Measurements from ENCODE around the gene C12orf42. TPM values are rescaled to one million over a fixed set of nuclear protein-coding genes. Genes with fewer than 3 reads are reported as not detected.

The C12orf42 gene
- total RNA-seq, 2 donors from 2014 or later, result not detected

- Histone ChIP-seq H3K27ac (no peak overlapping the region), H3K27me3 (no peaks in the 10 kb centered on the region), H3K4me1 (no peaks in the 10 kb centered on the region), H3K9me3 (no peaks in the 10 kb centered on the region), H3K36me3 (no peaks in the 10 kb centered on the region), H3K4me3 (no peak overlapping the region), H3K9ac (ENCODE audit: low read depth in 2 of 2, low read length in 2 of 2) (no peak overlapping the region)
- no peak for DNase-seq
- intact Hi-C loops (cut with DNase I), result no loop called here
- TF ChIP-seq, protein P1, sequence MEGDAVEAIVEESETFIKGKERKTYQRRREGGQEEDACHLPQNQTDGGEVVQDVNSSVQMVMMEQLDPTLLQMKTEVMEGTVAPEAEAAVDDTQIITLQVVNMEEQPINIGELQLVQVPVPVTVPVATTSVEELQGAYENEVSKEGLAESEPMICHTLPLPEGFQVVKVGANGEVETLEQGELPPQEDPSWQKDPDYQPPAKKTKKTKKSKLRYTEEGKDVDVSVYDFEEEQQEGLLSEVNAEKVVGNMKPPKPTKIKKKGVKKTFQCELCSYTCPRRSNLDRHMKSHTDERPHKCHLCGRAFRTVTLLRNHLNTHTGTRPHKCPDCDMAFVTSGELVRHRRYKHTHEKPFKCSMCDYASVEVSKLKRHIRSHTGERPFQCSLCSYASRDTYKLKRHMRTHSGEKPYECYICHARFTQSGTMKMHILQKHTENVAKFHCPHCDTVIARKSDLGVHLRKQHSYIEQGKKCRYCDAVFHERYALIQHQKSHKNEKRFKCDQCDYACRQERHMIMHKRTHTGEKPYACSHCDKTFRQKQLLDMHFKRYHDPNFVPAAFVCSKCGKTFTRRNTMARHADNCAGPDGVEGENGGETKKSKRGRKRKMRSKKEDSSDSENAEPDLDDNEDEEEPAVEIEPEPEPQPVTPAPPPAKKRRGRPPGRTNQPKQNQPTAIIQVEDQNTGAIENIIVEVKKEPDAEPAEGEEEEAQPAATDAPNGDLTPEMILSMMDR (IDR thresholded peaks at IDR 0.05), result no peak
Observed at GRCh38 chr12:103392722-103393121, 103.0 kb downstream of the C12orf42 start.

DNA sequence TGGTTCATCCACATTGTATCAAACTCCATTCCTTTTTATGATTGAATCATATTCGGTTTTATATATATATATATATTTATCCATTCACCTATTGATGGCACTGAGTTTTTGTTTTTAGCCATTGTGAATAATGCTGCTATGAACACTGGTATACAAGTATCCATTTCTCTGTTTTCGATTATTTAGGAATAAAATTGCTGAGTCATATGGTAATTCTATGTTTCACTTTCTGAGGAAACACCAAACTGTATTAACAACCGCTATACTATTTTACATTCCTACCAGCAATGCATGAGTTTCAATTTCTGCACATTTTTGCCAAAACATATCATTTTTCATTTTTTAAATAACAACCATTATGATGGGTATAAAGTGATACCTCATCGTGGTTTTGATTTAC, 104.7 kb downstream of the C12orf42 start:
- DNase-seq, result no peak
- Histone ChIP-seq H3K36me3 (no peaks in the 10 kb centered on the region), H3K9me3 (no peaks in the 10 kb centered on the region), H3K4me1 (no peaks in the 10 kb centered on the region), H3K27ac (no peak overlapping the region), H3K9ac (ENCODE audit: low read depth in 2 of 2, low read length in 2 of 2) (no peak overlapping the region), H3K27me3 (no peaks in the 10 kb centered on the region), H3K4me3 (no peak overlapping the region)
- TF ChIP-seq, protein P1 (IDR thresholded peaks at IDR 0.05), result no peak
- intact Hi-C loops (cut with DNase I), result no loop called here

DNA sequence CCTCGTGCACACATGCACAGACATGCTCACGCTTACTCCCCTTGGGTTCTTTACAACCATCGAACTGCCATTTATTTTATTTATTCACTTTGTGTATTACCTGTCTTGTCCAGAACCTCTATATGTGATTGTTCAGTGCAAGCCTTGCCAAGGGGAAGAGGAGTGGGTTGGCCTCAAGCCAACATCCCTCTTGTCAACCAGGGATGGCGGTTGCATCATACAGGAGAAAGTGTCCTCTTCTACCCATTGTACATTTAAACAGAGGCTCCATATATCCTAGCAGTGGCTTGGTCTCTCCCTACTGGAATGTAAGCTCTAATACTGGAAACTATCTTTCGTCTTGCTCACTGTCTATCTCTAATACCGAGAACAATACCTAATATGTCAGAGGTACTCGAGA, 108.4 kb downstream of the C12orf42 start:
- no peak overlapping the region for H3K9ac ChIP-seq (ENCODE audit: low read depth in 2 of 2, low read length in 2 of 2)
- no peak overlapping the region for H3K27ac ChIP-seq
- no peaks in the 10 kb centered on the region for H3K27me3 ChIP-seq
- H3K4me3 ChIP-seq, result no peak overlapping the region
- intact Hi-C loops (cut with DNase I), result no loop called here
- H3K9me3 ChIP-seq, result no peaks in the 10 kb centered on the region
- H3K36me3 ChIP-seq, result no peaks in the 10 kb centered on the region
- TF ChIP-seq, protein P1 (IDR thresholded peaks at IDR 0.05), result no peak
- H3K4me1 ChIP-seq, result no peaks in the 10 kb centered on the region
- no peak for DNase-seq

DNA sequence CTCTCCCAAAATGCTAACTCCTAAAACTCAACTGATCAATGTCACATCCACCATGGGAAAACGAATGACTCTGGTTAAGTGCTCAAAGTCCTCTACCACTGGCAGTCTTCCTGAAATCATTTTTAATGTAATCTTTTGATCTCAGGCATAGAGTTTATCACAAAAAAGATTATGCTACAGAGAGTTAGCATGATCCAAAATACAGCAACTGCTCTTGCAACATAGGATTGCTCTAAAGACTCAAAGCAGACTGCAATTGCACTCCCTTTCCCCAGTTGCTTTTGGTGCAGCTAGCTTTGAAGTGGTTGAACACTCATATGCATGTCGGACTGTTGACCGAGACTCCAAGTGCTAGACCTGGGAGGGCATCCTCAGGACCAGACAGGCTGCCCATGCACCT, 109.3 kb downstream of the C12orf42 start:
- no peak overlapping the region for H3K9ac ChIP-seq (ENCODE audit: low read depth in 2 of 2, low read length in 2 of 2)
- no peak overlapping the region for H3K4me3 ChIP-seq
- intact Hi-C loops (cut with DNase I), result no loop called here
- H3K36me3 ChIP-seq, result no peaks in the 10 kb centered on the region
- TF ChIP-seq, protein P1 (IDR thresholded peaks at IDR 0.05), result no peak
- no peak for DNase-seq
- no peaks in the 10 kb centered on the region for H3K27me3 ChIP-seq
- no peaks in the 10 kb centered on the region for H3K9me3 ChIP-seq
- H3K27ac ChIP-seq, result no peak overlapping the region
- no peaks in the 10 kb centered on the region for H3K4me1 ChIP-seq

DNA sequence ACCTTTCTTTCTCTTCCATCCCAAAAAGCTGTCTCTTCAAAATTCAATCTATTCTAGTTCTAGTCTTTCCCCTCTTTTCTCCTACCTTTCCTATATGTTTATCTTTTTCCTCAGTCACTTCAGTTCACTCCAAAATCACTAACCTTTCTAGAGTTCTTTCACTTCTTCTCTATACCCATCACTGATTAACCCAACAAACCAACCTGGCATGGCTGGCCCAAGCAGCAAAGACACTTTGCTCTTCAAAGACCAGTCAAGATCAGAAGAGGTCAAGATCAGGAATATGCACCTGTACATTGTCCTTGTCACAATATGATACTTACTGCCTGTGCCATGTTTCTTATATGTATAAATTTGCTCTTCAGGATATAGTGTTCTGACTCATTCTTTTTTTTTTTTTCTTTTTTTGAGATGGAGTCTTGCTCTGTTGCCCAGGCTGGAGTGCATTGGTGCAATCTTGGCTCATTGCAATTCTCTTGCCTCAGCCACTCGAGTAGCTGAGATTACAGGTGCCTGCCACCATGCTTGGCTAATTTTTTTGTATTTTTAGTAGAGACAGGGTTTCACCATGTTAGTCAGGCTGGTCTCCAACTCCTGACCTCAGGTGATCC, 112.9 kb downstream of the C12orf42 start:
- TF ChIP-seq, protein P1 (IDR thresholded peaks at IDR 0.05), result no peak
- no peak for DNase-seq
- Histone ChIP-seq H3K9me3 (no peaks in the 10 kb centered on the region), H3K9ac (ENCODE audit: low read depth in 2 of 2, low read length in 2 of 2) (no peak overlapping the region), H3K36me3 (no peaks in the 10 kb centered on the region), H3K4me1 (no peaks in the 10 kb centered on the region), H3K27ac (no peak overlapping the region), H3K27me3 (no peaks in the 10 kb centered on the region), H3K4me3 (no peak overlapping the region)
- intact Hi-C loops (cut with DNase I), result no loop called here
